Thyroid gland (tissue), 4 donors: Measurements from ENCODE around the gene DOK7. TPM values are rescaled to one million over a fixed set of nuclear protein-coding genes. Genes with fewer than 3 reads are reported as not detected.

Experiments used
- DNase-seq, 2 donors: peaks; one replicate each; pipeline ENCODE4 v3.0.0-alpha.2; 2019
- H3K27ac ChIP-seq, 3 donors: fragments of 200-600 bp; sonication (generic); 1 replicate in 2 of 3; 2 replicates in 1 of 3; pipeline ENCODE4 v1.5.1; 2016 to 2019; ENCODE audit warnings: mild to moderate bottlenecking in 1 of 3, moderate library complexity in 1 of 3
- H3K27me3 ChIP-seq: fragments of 200-600 bp; sonication (generic); one replicate; pipeline ENCODE4 v1.5.1; 2019
- H3K36me3 ChIP-seq, 2 donors: fragments of 200-600 bp; sonication (generic); one replicate each; pipeline ENCODE4 v1.5.1; 2016 to 2019
- H3K4me1 ChIP-seq, 2 donors: fragments of 200-600 bp; sonication (generic); one replicate each; pipeline ENCODE4 v1.5.1; 2017 to 2019
- H3K4me3 ChIP-seq, 3 donors: fragments of 200-600 bp; sonication (generic); replicated peaks in 1 of 3; 1 replicate in 2 of 3; 2 replicates in 1 of 3; pipeline ENCODE4 v1.5.1; 2016; ENCODE audit warnings: mild to moderate bottlenecking in 1 of 3
- H3K9me3 ChIP-seq: fragments of 200-600 bp; sonication (generic); one replicate; pipeline ENCODE4 v1.5.1; 2017
- POLR2A ChIP-seq, 2 donors: fragments of 450-650 bp; IDR thresholded peaks; one replicate each; pipeline ENCODE4 v1.6.1; 2017; ENCODE audit warnings: antibody characterized with exemption in 2 of 2, mild to moderate bottlenecking in 2 of 2, moderate library complexity in 1 of 2
- WGBS, 2 donors: methylation state at CpG; one replicate each; pipeline ENCODE4 v1.1.5; 2017; 5-methylcytosine and 5-hydroxymethylcytosine counted together
- intact Hi-C: fragments of 100-400 bp; cut with DNase I; formaldehyde crosslinking; loops from one replicate; pipeline ENCODE4 v1.15.1; 2023
- total RNA-seq, 4 donors: library from RNA; depleted of rRNA; stranded (reverse); fragments of >200 nt; gene quantifications; one replicate each; pipeline ENCODE4 v1.2.3, GENCODE V29; 2016
- TF ChIP-seq, protein P1 (sequence below), 6 experiments: fragments of 200-600 bp in 3 of 6; fragments of 450-650 bp in 3 of 6; sonication (generic) in 3 of 6; IDR thresholded peaks; one replicate each; pipeline ENCODE4 v1.5.1; 2016 to 2019; ENCODE audit warnings: antibody characterized with exemption in 6 of 6, mild to moderate bottlenecking in 2 of 6, inconsistent platforms in 1 of 6, moderate library complexity in 1 of 6

Gene DOK7
- total RNA-seq, 4 donors from 2014 or later = 0.25 to 2.7 (median 0.52) TPM

DNA sequence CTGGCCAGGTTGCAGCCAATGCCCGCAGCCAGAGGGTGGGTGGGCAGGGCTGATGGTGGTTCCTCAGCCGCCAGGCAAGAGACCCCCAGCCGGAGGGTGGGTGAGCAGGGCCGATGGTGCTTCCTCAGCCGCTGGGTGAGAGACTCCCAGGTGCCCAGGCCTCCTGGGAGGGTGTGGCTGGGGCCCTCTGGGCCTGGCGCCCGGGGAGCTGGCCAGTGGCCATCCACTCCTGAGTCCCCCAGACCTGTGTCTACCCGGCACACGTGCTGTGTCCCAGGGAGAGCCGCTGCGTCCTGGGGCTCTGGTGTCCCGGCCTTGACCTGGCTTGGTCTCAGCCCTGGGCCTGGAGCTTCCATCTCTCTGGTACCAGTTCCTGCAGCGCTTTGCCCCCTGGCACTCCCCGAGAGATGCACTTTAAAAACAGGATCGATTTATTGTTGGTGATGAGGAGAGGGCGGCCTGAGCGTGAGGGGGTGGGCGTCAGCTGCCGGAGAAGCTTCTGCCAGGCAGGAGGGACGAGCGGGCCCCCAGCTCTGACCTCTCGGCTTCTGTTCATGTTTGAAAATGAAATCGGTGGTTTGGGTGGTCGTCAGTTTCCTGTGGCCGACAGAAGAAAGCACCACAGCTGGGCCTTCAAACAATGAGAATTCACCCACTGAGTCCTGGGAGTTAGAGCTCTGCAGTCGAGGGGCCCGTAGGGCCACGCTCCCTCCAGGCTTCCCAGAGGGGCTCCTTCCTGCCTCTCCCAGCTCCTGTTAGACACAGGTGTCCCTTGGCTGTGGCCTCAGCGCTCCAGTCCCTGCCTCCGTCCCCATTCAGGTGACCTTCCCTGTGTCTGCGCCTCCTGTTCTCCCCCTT lies 6.5 kb downstream of the DOK7 start:
- H3K9me3 ChIP-seq = no peaks in the 10 kb centered on the region
- H3K36me3 ChIP-seq = no peaks in the 10 kb centered on the region
- H3K27me3 ChIP-seq = no peaks in the 10 kb centered on the region
- 76 to 84% methylated on average over 25 of the region's 31 CpGs for WGBS, 2 donors
- H3K27ac ChIP-seq = no peak overlapping the region
- H3K4me1 ChIP-seq = no peaks in the 10 kb centered on the region
- TF ChIP-seq, protein P1, sequence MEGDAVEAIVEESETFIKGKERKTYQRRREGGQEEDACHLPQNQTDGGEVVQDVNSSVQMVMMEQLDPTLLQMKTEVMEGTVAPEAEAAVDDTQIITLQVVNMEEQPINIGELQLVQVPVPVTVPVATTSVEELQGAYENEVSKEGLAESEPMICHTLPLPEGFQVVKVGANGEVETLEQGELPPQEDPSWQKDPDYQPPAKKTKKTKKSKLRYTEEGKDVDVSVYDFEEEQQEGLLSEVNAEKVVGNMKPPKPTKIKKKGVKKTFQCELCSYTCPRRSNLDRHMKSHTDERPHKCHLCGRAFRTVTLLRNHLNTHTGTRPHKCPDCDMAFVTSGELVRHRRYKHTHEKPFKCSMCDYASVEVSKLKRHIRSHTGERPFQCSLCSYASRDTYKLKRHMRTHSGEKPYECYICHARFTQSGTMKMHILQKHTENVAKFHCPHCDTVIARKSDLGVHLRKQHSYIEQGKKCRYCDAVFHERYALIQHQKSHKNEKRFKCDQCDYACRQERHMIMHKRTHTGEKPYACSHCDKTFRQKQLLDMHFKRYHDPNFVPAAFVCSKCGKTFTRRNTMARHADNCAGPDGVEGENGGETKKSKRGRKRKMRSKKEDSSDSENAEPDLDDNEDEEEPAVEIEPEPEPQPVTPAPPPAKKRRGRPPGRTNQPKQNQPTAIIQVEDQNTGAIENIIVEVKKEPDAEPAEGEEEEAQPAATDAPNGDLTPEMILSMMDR (IDR thresholded peaks at IDR 0.05) = no peak
- TF ChIP-seq POLR2A (IDR thresholded peaks at IDR 0.05) = no peak
- DNase-seq = peak in 1 of 2 donors; percentile 0
- intact Hi-C loops = no loop called here
- no peak overlapping the region for H3K4me3 ChIP-seq

- intact Hi-C loops = no loop called here
- WGBS, 2 donors = 74 to 77% methylated on average over 22 to 24 of the region's 25 CpGs
Measured at GRCh38 chr4:3470244-3471097, 7.4 kb downstream of the DOK7 start.

DNA sequence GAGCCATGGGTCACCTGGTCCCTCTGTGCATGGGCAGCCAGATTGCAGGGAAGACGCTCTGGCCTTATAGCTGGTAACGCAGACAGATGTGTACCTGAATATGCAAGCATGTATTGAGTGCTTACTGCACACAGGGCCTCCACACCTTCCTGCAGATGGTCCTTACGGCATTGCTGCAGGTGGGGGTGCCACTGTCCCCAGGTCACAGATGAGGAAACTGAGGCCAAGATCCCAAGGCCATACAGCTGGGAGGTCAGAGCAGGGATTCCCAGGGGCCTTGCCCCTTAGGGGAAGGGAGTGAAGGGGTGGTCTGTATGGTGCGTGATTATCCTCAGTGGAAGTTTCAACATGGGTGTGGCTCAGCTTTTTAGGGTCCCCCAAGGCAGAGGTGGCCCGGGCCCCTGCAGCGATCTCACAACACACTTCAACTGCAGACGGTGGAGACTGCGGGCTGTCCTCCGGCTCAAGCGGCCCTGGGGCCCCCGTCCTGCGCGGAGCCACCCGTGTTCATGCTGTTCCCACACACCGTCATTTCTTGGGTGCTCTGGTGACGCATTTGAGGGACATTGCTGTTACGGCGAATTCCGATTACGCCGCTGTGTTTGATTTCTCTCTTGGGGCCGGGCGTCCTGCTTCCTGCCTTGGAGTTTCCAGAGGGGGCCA lies 8.1 kb downstream of the DOK7 start:
- no peak overlapping the region for H3K27ac ChIP-seq
- H3K9me3 ChIP-seq = no peaks in the 10 kb centered on the region
- H3K4me3 ChIP-seq = no peak overlapping the region
- H3K4me1 ChIP-seq = no peaks in the 10 kb centered on the region
- 94 to 96% methylated on average over 10 to 19 of the region's 23 CpGs for WGBS, 2 donors
- TF ChIP-seq, protein P1 (IDR thresholded peaks at IDR 0.05) = no peak
- TF ChIP-seq POLR2A (IDR thresholded peaks at IDR 0.05) = no peak
- intact Hi-C loops = no loop called here
- H3K27me3 ChIP-seq = no peaks in the 10 kb centered on the region
- no peaks in the 10 kb centered on the region for H3K36me3 ChIP-seq
- DNase-seq = no peak

More at GRCh38 chr4:3470244-3471097, 7.4 kb downstream of the DOK7 start:
- no peak overlapping the region for H3K27ac ChIP-seq
- no peaks in the 10 kb centered on the region for H3K36me3 ChIP-seq
- no peak for DNase-seq
- no peaks in the 10 kb centered on the region for H3K9me3 ChIP-seq
- H3K27me3 ChIP-seq = no peaks in the 10 kb centered on the region
- no peak overlapping the region for H3K4me3 ChIP-seq
- H3K4me1 ChIP-seq = no peaks in the 10 kb centered on the region
- TF ChIP-seq POLR2A (IDR thresholded peaks at IDR 0.05) = no peak
- TF ChIP-seq, protein P1 (IDR thresholded peaks at IDR 0.05) = no peak

GRCh38 chr4:3471886-3472285 lies 8.8 kb downstream of the DOK7 start:
- no peaks in the 10 kb centered on the region for H3K9me3 ChIP-seq
- no peaks in the 10 kb centered on the region for H3K36me3 ChIP-seq
- no peak overlapping the region for H3K27ac ChIP-seq
- TF ChIP-seq, protein P1 (IDR thresholded peaks at IDR 0.05) = no peak
- no peak for TF ChIP-seq POLR2A (IDR thresholded peaks at IDR 0.05)
- H3K4me1 ChIP-seq = no peaks in the 10 kb centered on the region
- intact Hi-C loops = no loop called here
- H3K27me3 ChIP-seq = no peaks in the 10 kb centered on the region
- WGBS, 2 donors = 86 to 96% methylated on average over 12 to 15 of the region's 15 CpGs
- DNase-seq = peak in 1 of 2 donors; percentile 0
- no peak overlapping the region for H3K4me3 ChIP-seq
